KMS-11 (cell line): Measurements from ENCODE around the gene AMACR.

Source experiments
- H2AFZ ChIP-seq: fragments of 200-600 bp; sonication (generic); 2 replicates; pipeline ENCODE4 v1.6.1; 2016; ENCODE audit warnings: antibody characterized with exemption, mixed run types, low read depth
- H3K27ac ChIP-seq: fragments of 200-600 bp; sonication (generic); 2 replicates; pipeline ENCODE4 v1.6.1; 2016; ENCODE audit warnings: mild to moderate bottlenecking, mixed run types
- H3K27me3 ChIP-seq: fragments of 200-600 bp; sonication (generic); 2 replicates; pipeline ENCODE4 v1.6.1; 2017; ENCODE audit warnings: mild to moderate bottlenecking, low read depth, mixed run types, moderate library complexity; ENCODE audit not compliant: insufficient read depth
- H3K36me3 ChIP-seq: fragments of 200-600 bp; sonication (generic); 2 replicates; pipeline ENCODE4 v1.6.1; 2017; ENCODE audit warnings: mild to moderate bottlenecking, mixed run types; ENCODE audit not compliant: insufficient read depth
- H3K4me1 ChIP-seq: fragments of 200-600 bp; sonication (generic); 2 replicates; pipeline ENCODE4 v1.6.1; 2016; ENCODE audit warnings: mild to moderate bottlenecking, low read depth, mixed run types; ENCODE audit not compliant: poor library complexity, severe bottlenecking
- H3K4me2 ChIP-seq: fragments of 200-600 bp; sonication (generic); 2 replicates; pipeline ENCODE4 v1.7.0; 2016; ENCODE audit warnings: mild to moderate bottlenecking, mixed run types
- H3K4me3 ChIP-seq: fragments of 200-600 bp; sonication (generic); IDR thresholded peaks from 2 replicates; pipeline ENCODE4 v1.6.1; 2017; ENCODE audit warnings: low read depth, low read length, mixed read lengths; ENCODE audit not compliant: insufficient read depth
- H3K79me2 ChIP-seq: fragments of 200-600 bp; sonication (generic); 2 replicates; pipeline ENCODE4 v1.6.1; 2016; ENCODE audit warnings: low read depth, mixed run types; ENCODE audit not compliant: insufficient read depth
- H3K9ac ChIP-seq: fragments of 200-600 bp; sonication (generic); 2 replicates; pipeline ENCODE4 v1.6.1; 2016; ENCODE audit warnings: mild to moderate bottlenecking, mixed run types
- H4K20me1 ChIP-seq: fragments of 200-600 bp; sonication (generic); 2 replicates; pipeline ENCODE4 v1.6.1; 2016; ENCODE audit warnings: mild to moderate bottlenecking, mixed run types; ENCODE audit not compliant: insufficient read depth
- CTCF ChIP-seq: fragments of 200-600 bp; sonication (generic); conservative IDR thresholded peaks from 2 replicates; pipeline ENCODE4 v1.6.1; 2017; ENCODE audit warnings: low read depth, mild to moderate bottlenecking, antibody characterized with exemption, low read length, moderate library complexity, mixed read lengths

Gene AMACR

GRCh38 chr5:33969572-33970452 lies 38.0 kb downstream of the AMACR start:
- no peaks in the 10 kb centered on the region for H4K20me1 ChIP-seq
- no peaks in the 10 kb centered on the region for H3K4me1 ChIP-seq
- H3K79me2 ChIP-seq: no peaks in the 10 kb centered on the region
- no peak overlapping the region for H2AFZ ChIP-seq
- H3K4me3 ChIP-seq: no peak overlapping the region
- TF ChIP-seq CTCF: peak; percentile 60
- H3K27me3 ChIP-seq: no peaks in the 10 kb centered on the region
- no peaks in the 10 kb centered on the region for H3K36me3 ChIP-seq
- no peak overlapping the region for H3K27ac ChIP-seq
- no peak overlapping the region for H3K4me2 ChIP-seq
- no peak overlapping the region for H3K9ac ChIP-seq

- Histone ChIP-seq H2AFZ (no peak overlapping the region), H3K79me2 (no peaks in the 10 kb centered on the region), H3K4me3 (no peak overlapping the region), H3K4me1 (no peaks in the 10 kb centered on the region), H3K36me3 (no peaks in the 10 kb centered on the region), H3K4me2 (no peak overlapping the region), H3K27me3 (no peaks in the 10 kb centered on the region), H4K20me1 (no peaks in the 10 kb centered on the region), H3K27ac (no peak overlapping the region), H3K9ac (no peak overlapping the region)
- no peak for TF ChIP-seq CTCF
Observed at GRCh38 chr5:33968211-33969005, 39.4 kb downstream of the AMACR start.

- Histone ChIP-seq H3K27me3 (no peaks in the 10 kb centered on the region), H4K20me1 (no peaks in the 10 kb centered on the region), H2AFZ (no peak overlapping the region), H3K4me2 (no peak overlapping the region), H3K27ac (no peak overlapping the region), H3K79me2 (no peaks in the 10 kb centered on the region), H3K36me3 (no peaks in the 10 kb centered on the region), H3K9ac (no peak overlapping the region), H3K4me1 (no peaks in the 10 kb centered on the region), H3K4me3 (no peak overlapping the region)
- TF ChIP-seq CTCF: no peak
Observed at GRCh38 chr5:33966805-33967204, 41.0 kb downstream of the AMACR start.

- H4K20me1 ChIP-seq: no peaks in the 10 kb centered on the region
- no peak overlapping the region for H3K27ac ChIP-seq
- H3K9ac ChIP-seq: no peak overlapping the region
- no peak for TF ChIP-seq CTCF
- H3K36me3 ChIP-seq: no peaks in the 10 kb centered on the region
- no peaks in the 10 kb centered on the region for H3K4me1 ChIP-seq
- no peak overlapping the region for H3K4me3 ChIP-seq
- no peak overlapping the region for H3K4me2 ChIP-seq
- H3K79me2 ChIP-seq: no peaks in the 10 kb centered on the region
- H3K27me3 ChIP-seq: no peaks in the 10 kb centered on the region
- H2AFZ ChIP-seq: no peak overlapping the region
Observed at GRCh38 chr5:33964132-33964700, 43.6 kb downstream of the AMACR start.
